ENCODE results near the gene GPR183.

GPR183 gene

DNA sequence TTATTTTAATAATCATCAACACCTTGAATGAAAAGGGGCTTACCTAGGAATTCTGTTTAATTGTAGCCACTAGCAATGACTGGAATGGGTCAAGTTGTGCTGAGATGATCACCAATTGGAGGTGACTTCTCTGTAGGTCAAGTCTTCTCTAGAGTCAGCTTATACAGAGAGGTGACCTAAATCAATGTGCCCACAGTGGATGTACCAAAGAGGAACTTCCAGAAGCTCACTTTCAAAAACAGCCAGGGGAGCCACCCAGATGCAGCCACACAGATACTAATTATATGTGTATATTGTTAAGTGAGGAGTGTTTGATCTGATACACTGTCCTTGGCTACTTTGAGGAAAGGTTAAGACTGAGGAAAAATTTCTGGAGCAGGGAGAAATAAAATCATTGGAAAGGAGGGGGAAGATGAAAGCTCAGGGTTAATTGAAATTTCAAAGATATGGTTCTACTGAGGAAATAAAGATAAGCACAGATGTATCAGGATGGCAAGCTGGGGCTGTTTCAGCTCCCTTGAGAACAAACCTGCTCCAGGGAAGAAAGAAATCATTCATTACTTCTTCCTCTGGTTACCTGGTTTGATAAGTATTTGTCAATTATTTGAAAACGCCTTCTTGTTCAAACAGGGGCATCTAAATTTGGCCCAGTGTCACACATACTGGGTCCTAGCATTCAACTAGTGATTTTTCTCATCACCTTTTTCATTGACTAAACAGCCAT is 5.1 kb downstream of the GPR183 start:
- H3K4me3 Mint-ChIP-seq: peak overlapping the region; percentile 92
- no peak for DNase-seq (ENCODE audit: low spot score)
- peaks cover 66% of the 10 kb centered on the region for H3K4me1 Mint-ChIP-seq (ENCODE audit: low read depth)
- H3K36me3 Mint-ChIP-seq (ENCODE audit: low read depth): peaks cover 67% of the 10 kb centered on the region
- no peaks in the 10 kb centered on the region for H3K27me3 Mint-ChIP-seq (ENCODE audit: low read depth)
- H3K9me3 Mint-ChIP-seq: no peaks in the 10 kb centered on the region
- H3K27ac Mint-ChIP-seq: peak overlapping the region; percentile 92

- DNase-seq (ENCODE audit: low spot score): no peak
- H3K27me3 Mint-ChIP-seq (ENCODE audit: low read depth): no peaks in the 10 kb centered on the region
- no peaks in the 10 kb centered on the region for H3K9me3 Mint-ChIP-seq
- peak overlapping the region; percentile 83 for H3K27ac Mint-ChIP-seq
- H3K36me3 Mint-ChIP-seq (ENCODE audit: low read depth): peaks cover 65% of the 10 kb centered on the region
- peaks cover 71% of the 10 kb centered on the region for H3K4me1 Mint-ChIP-seq (ENCODE audit: low read depth)
- peak overlapping the region; percentile 73 for H3K4me3 Mint-ChIP-seq
Measured at GRCh38 chr13:99301056-99301838, 6.0 kb downstream of the GPR183 start.

GRCh38 chr13:99299920-99300341 is 7.3 kb downstream of the GPR183 start:
- H3K27me3 Mint-ChIP-seq (ENCODE audit: low read depth): no peaks in the 10 kb centered on the region
- no peak for DNase-seq (ENCODE audit: low spot score)
- peaks cover 66% of the 10 kb centered on the region for H3K36me3 Mint-ChIP-seq (ENCODE audit: low read depth)
- no peaks in the 10 kb centered on the region for H3K9me3 Mint-ChIP-seq
- peak overlapping the region; percentile 66 for H3K4me3 Mint-ChIP-seq
- H3K27ac Mint-ChIP-seq: peak overlapping the region; percentile 58
- peaks cover 79% of the 10 kb centered on the region for H3K4me1 Mint-ChIP-seq (ENCODE audit: low read depth)

DNA sequence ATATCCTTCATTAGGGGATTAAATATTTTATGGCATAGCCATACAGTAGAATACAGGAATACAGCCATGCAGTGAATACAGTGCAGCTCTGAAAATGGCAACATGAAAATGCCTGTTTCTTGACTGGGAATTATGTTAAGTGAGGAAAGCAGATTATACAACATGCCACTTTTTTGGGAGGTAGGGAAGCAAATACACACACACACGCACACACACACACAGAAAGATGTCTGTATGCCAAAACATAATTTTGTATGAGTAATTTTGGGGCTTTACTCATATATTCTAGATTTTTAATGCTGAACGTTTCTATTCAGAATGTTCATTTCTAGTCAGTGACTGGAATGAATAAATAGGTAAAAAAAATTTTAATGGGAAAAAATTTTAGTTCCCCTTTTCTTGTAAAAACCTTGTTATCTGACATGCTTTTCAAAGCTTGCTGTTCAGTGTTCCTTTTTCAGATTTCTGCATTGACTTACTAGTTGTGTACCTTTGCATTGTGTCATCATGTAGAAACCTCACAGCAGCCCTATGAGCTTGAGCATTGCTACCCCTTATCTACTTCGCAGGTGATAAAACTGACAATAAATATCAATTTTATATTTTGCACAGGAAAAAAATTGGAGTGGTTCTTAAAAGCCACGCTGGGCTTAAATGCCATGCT is 7.8 kb downstream of the GPR183 start:
- Mint-ChIP-seq H3K27ac (peak overlapping the region; percentile 77), H3K9me3 (no peaks in the 10 kb centered on the region), H3K4me3 (peak overlapping the region; percentile 66), H3K27me3 (ENCODE audit: low read depth) (no peaks in the 10 kb centered on the region), H3K36me3 (ENCODE audit: low read depth) (peaks cover 64% of the 10 kb centered on the region), H3K4me1 (ENCODE audit: low read depth) (peaks cover 77% of the 10 kb centered on the region)
- no peak for DNase-seq (ENCODE audit: low spot score)

GRCh38 chr13:99298056-99298455 is 9.1 kb downstream of the GPR183 start:
- DNase-seq (ENCODE audit: low spot score): no peak
- peak overlapping the region; percentile 99 for H3K27ac Mint-ChIP-seq
- peaks cover 66% of the 10 kb centered on the region for H3K36me3 Mint-ChIP-seq (ENCODE audit: low read depth)
- H3K4me1 Mint-ChIP-seq (ENCODE audit: low read depth): peaks cover 76% of the 10 kb centered on the region
- no peaks in the 10 kb centered on the region for H3K9me3 Mint-ChIP-seq
- no peaks in the 10 kb centered on the region for H3K27me3 Mint-ChIP-seq (ENCODE audit: low read depth)
- H3K4me3 Mint-ChIP-seq: peak overlapping the region; percentile 91

- Mint-ChIP-seq H3K4me1 (ENCODE audit: low read depth) (peaks cover 73% of the 10 kb centered on the region), H3K27me3 (ENCODE audit: low read depth) (no peaks in the 10 kb centered on the region), H3K36me3 (ENCODE audit: low read depth) (peaks cover 68% of the 10 kb centered on the region), H3K4me3 (peak overlapping the region; percentile 91), H3K27ac (peak overlapping the region; percentile 99), H3K9me3 (no peaks in the 10 kb centered on the region)
- no peak for DNase-seq (ENCODE audit: low spot score)
Measured at GRCh38 chr13:99297331-99297730, 9.9 kb downstream of the GPR183 start.

DNA sequence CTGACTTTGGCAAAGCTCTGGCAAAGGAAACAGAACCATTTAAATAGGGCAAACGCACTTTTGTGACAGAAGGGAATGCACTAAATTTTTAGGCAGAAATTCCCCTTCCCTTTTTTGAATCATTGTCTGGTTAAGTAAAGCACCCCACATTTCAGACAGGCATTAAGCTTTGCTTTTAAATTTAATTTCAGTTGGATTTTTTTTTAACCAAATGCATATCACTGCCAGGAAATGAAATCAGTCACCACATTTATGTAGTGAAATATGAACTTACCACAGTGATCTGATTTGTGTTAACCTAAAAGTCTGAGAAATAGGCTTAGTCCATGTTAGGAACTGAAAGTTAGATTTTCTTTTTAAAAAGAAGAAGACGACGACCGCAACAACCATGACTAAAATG is 10.8 kb downstream of the GPR183 start:
- Mint-ChIP-seq H3K4me3 (peak overlapping the region; percentile 91), H3K27ac (peak overlapping the region; percentile 99), H3K36me3 (ENCODE audit: low read depth) (peaks cover 71% of the 10 kb centered on the region), H3K27me3 (ENCODE audit: low read depth) (no peaks in the 10 kb centered on the region), H3K9me3 (no peaks in the 10 kb centered on the region), H3K4me1 (ENCODE audit: low read depth) (peaks cover 68% of the 10 kb centered on the region)
- DNase-seq (ENCODE audit: low spot score): no peak

DNA sequence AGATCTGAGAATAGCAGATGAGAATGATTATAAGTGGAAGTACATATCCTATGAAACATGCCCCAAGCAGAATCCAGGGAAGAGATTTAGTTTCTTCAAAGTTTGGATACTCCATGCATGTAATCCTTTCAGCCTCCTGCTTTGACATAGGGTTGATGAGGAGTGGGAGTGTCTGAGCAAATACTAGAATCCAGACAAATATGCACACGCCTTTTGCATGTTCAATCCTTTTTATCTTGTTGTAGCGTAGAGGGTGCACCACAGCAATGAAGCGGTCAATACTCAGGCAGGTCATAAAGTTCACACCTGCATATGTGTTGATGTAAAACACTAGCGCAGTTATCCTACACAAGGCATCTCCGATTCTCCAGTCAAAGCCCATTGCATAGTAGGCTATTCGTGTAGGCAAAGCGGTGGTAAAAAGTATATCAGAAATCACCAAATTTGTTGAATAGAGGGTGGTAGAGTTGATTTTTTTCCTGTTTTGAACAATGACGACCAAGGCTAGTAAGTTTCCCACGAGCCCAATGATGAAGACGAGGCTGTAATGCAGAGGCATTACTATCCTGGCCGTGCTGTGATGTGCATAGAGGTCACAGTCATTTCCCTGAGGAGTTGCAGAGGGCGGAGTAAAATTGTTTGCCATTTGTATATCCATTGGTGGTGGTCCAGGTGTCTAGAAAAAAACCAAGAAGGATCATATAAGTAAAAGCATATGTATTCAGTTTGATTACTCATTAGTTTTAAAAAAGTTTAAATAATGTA is 11.5 kb downstream of the GPR183 start:
- DNase-seq (ENCODE audit: low spot score): no peak
- Mint-ChIP-seq H3K36me3 (ENCODE audit: low read depth) (peaks cover 75% of the 10 kb centered on the region), H3K27ac (peak overlapping the region; percentile 83), H3K4me1 (ENCODE audit: low read depth) (peaks cover 72% of the 10 kb centered on the region), H3K9me3 (no peaks in the 10 kb centered on the region), H3K4me3 (peak overlapping the region; percentile 78), H3K27me3 (ENCODE audit: low read depth) (no peaks in the 10 kb centered on the region)

GRCh38 chr13:99294958-99295357 is 12.2 kb downstream of the GPR183 start:
- no peaks in the 10 kb centered on the region for H3K9me3 Mint-ChIP-seq
- H3K4me3 Mint-ChIP-seq: peak overlapping the region; percentile 78
- H3K36me3 Mint-ChIP-seq (ENCODE audit: low read depth): peaks cover 71% of the 10 kb centered on the region
- no peaks in the 10 kb centered on the region for H3K27me3 Mint-ChIP-seq (ENCODE audit: low read depth)
- no peak for DNase-seq (ENCODE audit: low spot score)
- peak overlapping the region; percentile 83 for H3K27ac Mint-ChIP-seq
- peaks cover 70% of the 10 kb centered on the region for H3K4me1 Mint-ChIP-seq (ENCODE audit: low read depth)

DNA sequence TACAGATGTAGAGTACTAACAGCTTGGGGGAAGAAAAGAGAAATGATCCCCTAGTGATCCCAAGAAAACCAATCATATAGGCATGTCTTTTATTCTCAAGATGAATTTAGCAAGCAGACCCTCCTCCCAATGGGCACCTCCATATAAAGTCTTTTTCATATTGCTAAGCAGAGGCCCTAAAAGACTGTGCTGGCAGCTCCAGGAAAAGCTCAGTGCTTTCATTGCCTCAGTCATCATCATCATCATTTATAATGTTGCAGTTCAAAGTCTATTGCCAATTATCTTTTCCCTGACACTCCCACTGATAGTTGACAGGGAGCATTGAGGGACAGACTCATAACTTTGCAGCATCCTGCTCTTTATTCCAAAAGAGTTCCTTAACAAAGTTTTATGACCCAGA is 13.0 kb downstream of the GPR183 start:
- Mint-ChIP-seq H3K27me3 (ENCODE audit: low read depth) (no peaks in the 10 kb centered on the region), H3K4me3 (no peak overlapping the region)

DNA sequence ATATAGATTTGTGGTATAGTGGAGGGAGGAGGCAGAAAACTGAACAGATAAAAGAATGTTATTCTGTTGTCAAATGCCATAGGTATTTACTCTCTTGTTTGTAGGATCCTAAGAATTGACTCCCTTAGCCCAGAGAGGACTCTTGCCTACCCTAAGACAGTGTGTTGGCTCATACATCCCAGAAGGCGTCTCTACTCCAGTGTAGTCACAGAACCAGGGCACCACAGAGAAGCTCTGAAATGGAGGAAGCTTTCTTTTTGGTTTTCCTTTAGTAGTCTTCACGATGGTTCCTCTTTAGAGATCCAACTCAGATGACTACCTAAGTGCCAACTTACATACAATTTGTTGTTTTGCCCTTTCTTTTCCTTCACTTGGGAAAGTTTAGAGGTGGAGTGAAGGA is 14.0 kb downstream of the GPR183 start:
- peaks cover 73% of the 10 kb centered on the region for H3K4me1 Mint-ChIP-seq (ENCODE audit: low read depth)
- H3K27ac Mint-ChIP-seq: peak overlapping the region; percentile 15
- no peaks in the 10 kb centered on the region for H3K27me3 Mint-ChIP-seq (ENCODE audit: low read depth)
- H3K4me3 Mint-ChIP-seq: peak overlapping the region; percentile 2
- H3K36me3 Mint-ChIP-seq (ENCODE audit: low read depth): peaks cover 71% of the 10 kb centered on the region
- H3K9me3 Mint-ChIP-seq: no peaks in the 10 kb centered on the region
- no peak for DNase-seq (ENCODE audit: low spot score)

More for the DNA sequence above, 13.0 kb downstream of the GPR183 start:
- H3K36me3 Mint-ChIP-seq (ENCODE audit: low read depth): peaks cover 71% of the 10 kb centered on the region
- H3K27ac Mint-ChIP-seq: peak overlapping the region; percentile 47
- no peak for DNase-seq (ENCODE audit: low spot score)
- no peaks in the 10 kb centered on the region for H3K9me3 Mint-ChIP-seq
- peaks cover 71% of the 10 kb centered on the region for H3K4me1 Mint-ChIP-seq (ENCODE audit: low read depth)

- Mint-ChIP-seq H3K4me3 (peak overlapping the region; percentile 2), H3K9me3 (no peaks in the 10 kb centered on the region), H3K36me3 (ENCODE audit: low read depth) (peaks cover 65% of the 10 kb centered on the region), H3K27me3 (ENCODE audit: low read depth) (no peaks in the 10 kb centered on the region), H3K4me1 (ENCODE audit: low read depth) (peaks cover 76% of the 10 kb centered on the region), H3K27ac (peak overlapping the region; percentile 76)
- peak; percentile 49 for DNase-seq (ENCODE audit: low spot score)
Measured at GRCh38 chr13:99290894-99291293, 16.3 kb downstream of the GPR183 start.

DNA sequence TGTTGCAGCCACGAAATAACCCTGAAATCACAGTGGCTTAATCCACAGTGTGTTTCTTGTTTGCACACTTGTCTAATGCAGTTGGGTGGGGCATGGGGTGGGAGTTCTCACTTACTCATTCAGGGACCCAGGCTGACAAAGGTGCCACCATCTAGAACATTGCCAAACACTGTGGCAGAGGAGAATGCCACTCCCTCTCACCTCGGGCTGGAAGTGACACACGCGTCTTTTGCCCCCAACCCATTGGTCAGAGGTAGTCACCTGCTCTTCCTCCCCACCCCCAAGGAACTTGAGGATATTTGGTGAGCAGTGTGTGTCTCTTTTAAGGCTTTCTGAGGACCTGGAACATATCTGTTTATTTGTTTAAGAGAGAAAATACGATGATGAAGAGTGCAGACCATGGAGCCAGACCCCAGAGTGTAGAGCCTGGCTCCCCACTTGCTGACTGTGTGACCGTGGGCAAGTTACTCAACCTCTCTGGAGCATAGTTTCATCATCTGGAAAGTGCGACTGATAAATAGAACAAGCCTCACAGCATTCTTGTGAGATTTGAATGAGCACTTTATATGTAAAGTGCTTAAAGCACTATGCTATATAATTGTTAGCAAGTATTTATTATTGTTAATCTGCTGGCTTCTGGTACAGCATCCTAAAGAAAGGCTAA is 17.4 kb downstream of the GPR183 start:
- H3K4me3 Mint-ChIP-seq: no peak overlapping the region
- DNase-seq (ENCODE audit: low spot score): no peak
- peaks cover 59% of the 10 kb centered on the region for H3K36me3 Mint-ChIP-seq (ENCODE audit: low read depth)
- peak overlapping the region; percentile 76 for H3K27ac Mint-ChIP-seq
- no peaks in the 10 kb centered on the region for H3K9me3 Mint-ChIP-seq
- H3K4me1 Mint-ChIP-seq (ENCODE audit: low read depth): peaks cover 75% of the 10 kb centered on the region
- H3K27me3 Mint-ChIP-seq (ENCODE audit: low read depth): no peaks in the 10 kb centered on the region

All from T-helper 2 cell treated with Interferon-gamma antibody and Interleukin-4, amounts not matched to agents 5 μg/mL and 100 μg/mL, for 36 hours (primary cell).